Esophagus muscularis mucosa (tissue), 4 donors: ENCODE data around the gene WNT9A. TPM values are rescaled to one million over a fixed set of nuclear protein-coding genes. Genes with fewer than 3 reads are reported as not detected.

Experiments used
- DNase-seq: peaks from one replicate; pipeline ENCODE4 v3.0.0-alpha.2; 2017; ENCODE audit errors: extremely low spot score
- H3K27ac ChIP-seq, 4 donors: fragments of 200-600 bp; sonication (generic); replicated peaks in 1 of 4; 1 replicate in 3 of 4; 2 replicates in 1 of 4; pipeline ENCODE4 v1.5.1; 2016 to 2019; ENCODE audit warnings: mild to moderate bottlenecking in 1 of 4
- H3K27me3 ChIP-seq, 4 donors: fragments of 200-600 bp; sonication (generic); one replicate each; pipeline versions ENCODE4 v1.5.1 to v1.6.0; 2016 to 2019
- H3K36me3 ChIP-seq, 4 donors: fragments of 200-600 bp; sonication (generic); one replicate each; pipeline ENCODE4 v1.5.1; 2016 to 2019
- H3K4me1 ChIP-seq, 4 donors: fragments of 200-600 bp; sonication (generic); one replicate each; pipeline ENCODE4 v1.5.1; 2016 to 2019
- H3K4me3 ChIP-seq, 4 donors: fragments of 200-600 bp; sonication (generic); 1 replicate in 2 of 4; 2 replicates in 2 of 4; pipeline ENCODE4 v1.5.1; 2016 to 2019; ENCODE audit warnings: mild to moderate bottlenecking in 4 of 4, moderate library complexity in 1 of 4
- H3K9me3 ChIP-seq, 4 donors: fragments of 200-600 bp; sonication (generic); 1 replicate in 3 of 4; 2 replicates in 1 of 4; pipeline ENCODE4 v1.5.1; 2016 to 2019
- EP300 ChIP-seq: sonication (generic); formaldehyde crosslinking; IDR thresholded peaks from one replicate; pipeline ENCODE4 v1.6.1; 2017; ENCODE audit warnings: antibody characterized with exemption
- POLR2A ChIP-seq: fragments of 450-650 bp; IDR thresholded peaks from one replicate; pipeline ENCODE4 v1.6.1; 2017; ENCODE audit warnings: antibody characterized with exemption, moderate library complexity, mild to moderate bottlenecking, low read depth
- POLR2AphosphoS5 ChIP-seq, 2 donors: sonication (generic); formaldehyde crosslinking; IDR thresholded peaks; one replicate each; pipeline ENCODE4 v1.6.1; 2017; ENCODE audit warnings: antibody characterized with exemption in 2 of 2
- WGBS: methylation state at CpG from one replicate; pipeline ENCODE4 v1.1.5; 2018; 5-methylcytosine and 5-hydroxymethylcytosine counted together
- intact Hi-C: fragments of 100-400 bp; cut with DNase I; formaldehyde crosslinking; loops from one replicate; pipeline ENCODE4 v1.15.1; 2023
- total RNA-seq, 4 donors: library from RNA; depleted of rRNA; stranded (reverse); fragments of >200 nt; gene quantifications; one replicate each; pipeline versions ENCODE4 v1.1.0 to v1.2.1, GENCODE V29; 2016
- TF ChIP-seq, protein P1 (sequence below), 3 experiments: fragments of 200-600 bp in 2 of 3; fragments of 450-650 bp in 1 of 3; sonication (generic) in 2 of 3; IDR thresholded peaks; one replicate each; pipeline ENCODE4 v1.5.1; 2017 to 2019; ENCODE audit warnings: antibody characterized with exemption in 3 of 3, mild to moderate bottlenecking in 2 of 3, moderate library complexity in 1 of 3

WNT9A gene
- total RNA-seq, 4 donors from 2014 or later, result 7.5 to 18.1 (median 14.4) TPM

DNA sequence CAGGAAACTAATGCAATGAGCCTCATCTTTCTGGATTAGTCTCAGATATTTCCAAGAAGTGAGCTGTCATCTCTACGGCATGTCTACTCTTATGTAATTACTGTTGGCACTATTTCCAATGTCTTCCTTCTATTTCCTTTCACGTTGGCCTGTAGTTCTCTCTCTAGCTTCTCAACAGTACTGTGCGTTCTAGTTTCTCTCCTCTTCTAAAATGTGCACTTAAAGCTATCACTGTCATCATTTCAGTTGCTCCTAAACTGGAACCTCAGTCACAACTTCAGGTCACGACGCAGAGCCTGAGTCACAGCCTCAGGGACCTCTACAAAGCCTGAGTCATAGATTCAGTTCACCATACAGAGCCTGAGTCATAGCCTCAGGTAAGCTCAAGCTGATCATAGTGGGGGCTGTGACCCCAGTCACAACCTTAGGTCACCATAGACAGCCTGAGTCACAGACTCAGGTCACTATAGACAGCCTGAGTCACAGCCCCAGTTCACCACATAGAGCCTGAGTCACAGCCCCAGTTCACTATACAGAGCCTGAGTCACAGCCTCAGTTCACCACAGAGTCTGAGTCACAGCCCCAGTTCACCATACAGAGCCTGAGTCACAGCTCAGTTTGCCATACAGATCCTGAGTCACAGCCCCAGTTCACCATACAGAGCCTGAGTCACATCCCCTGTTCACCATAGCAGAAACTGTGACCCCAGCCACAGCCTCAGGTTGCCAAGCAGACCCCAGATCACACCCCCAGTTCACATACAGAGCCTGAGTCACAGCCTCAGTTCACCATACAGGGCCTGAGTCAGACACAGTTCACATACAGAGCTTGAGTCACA is 13.0 kb downstream of the WNT9A start:
- H3K4me1 ChIP-seq, result peaks cover 4 to 41% (median 38%) of the 10 kb centered on the region in 4 donors
- intact Hi-C loops, result no loop called here

DNA sequence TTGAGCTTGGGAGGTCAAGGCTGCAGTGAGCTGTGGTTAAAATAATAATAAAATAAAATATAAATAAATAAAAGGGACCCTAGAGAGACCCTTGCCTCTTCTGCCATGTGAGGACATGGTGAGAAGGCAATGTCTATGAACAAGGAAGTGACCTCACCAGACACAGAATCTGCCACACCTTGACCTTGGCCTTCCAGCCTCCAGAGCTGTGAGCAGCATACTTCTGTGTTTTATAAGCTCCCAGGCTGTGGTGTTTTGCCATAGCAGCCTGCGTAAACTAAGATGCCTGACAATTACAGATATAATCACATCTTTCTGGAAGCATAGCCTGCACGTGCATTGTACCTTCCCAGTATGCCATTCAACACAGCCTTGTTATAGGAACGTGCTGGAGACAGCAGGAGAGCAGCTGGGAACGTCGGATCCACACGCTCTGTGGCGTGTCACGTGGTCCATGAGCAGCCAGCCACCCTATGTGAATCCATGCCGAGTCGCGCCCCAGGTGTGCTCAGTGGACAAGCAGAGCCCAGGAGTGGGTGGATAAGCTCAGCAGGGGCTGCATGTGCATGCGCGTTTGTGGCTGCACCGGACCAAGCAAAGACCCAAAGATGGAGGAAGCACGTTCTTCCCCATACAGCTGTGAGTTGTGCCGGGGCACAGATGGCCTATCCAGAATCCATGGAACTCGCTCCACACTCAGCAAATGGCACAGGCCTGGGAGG is 17.8 kb downstream of the WNT9A start:
- Histone ChIP-seq H3K9me3 (no peaks in the 10 kb centered on the region), H3K36me3 (peaks cover 0 to 6% (median 2%) of the 10 kb centered on the region in 4 donors), H3K27ac (no peak overlapping the region), H3K4me3 (no peak overlapping the region), H3K4me1 (peaks cover 4 to 42% (median 35%) of the 10 kb centered on the region in 4 donors), H3K27me3 (no peaks in the 10 kb centered on the region)
- no peak for TF ChIP-seq POLR2AphosphoS5 (IDR thresholded peaks at IDR 0.05)
- 87% methylated on average over 17 of the region's 17 CpGs for WGBS
- DNase-seq, result no peak
- intact Hi-C loops, result no loop called here

More for the DNA sequence above, 13.0 kb downstream of the WNT9A start:
- Histone ChIP-seq H3K4me3 (no peak overlapping the region), H3K27ac (peak overlapping the region; percentile 74 to 86 (median 84)), H3K36me3 (no peaks in the 10 kb centered on the region), H3K27me3 (no peaks in the 10 kb centered on the region), H3K9me3 (no peaks in the 10 kb centered on the region)
- TF ChIP-seq, protein P1, sequence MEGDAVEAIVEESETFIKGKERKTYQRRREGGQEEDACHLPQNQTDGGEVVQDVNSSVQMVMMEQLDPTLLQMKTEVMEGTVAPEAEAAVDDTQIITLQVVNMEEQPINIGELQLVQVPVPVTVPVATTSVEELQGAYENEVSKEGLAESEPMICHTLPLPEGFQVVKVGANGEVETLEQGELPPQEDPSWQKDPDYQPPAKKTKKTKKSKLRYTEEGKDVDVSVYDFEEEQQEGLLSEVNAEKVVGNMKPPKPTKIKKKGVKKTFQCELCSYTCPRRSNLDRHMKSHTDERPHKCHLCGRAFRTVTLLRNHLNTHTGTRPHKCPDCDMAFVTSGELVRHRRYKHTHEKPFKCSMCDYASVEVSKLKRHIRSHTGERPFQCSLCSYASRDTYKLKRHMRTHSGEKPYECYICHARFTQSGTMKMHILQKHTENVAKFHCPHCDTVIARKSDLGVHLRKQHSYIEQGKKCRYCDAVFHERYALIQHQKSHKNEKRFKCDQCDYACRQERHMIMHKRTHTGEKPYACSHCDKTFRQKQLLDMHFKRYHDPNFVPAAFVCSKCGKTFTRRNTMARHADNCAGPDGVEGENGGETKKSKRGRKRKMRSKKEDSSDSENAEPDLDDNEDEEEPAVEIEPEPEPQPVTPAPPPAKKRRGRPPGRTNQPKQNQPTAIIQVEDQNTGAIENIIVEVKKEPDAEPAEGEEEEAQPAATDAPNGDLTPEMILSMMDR (IDR thresholded peaks at IDR 0.05), result no peak
- TF ChIP-seq POLR2AphosphoS5 (IDR thresholded peaks at IDR 0.05), result peak; percentile 77 to 84
- TF ChIP-seq EP300, result peak; percentile 10
- no peak for TF ChIP-seq POLR2A
- no peak for DNase-seq
- WGBS, result 31% methylated on average over 5 of the region's 5 CpGs

DNA sequence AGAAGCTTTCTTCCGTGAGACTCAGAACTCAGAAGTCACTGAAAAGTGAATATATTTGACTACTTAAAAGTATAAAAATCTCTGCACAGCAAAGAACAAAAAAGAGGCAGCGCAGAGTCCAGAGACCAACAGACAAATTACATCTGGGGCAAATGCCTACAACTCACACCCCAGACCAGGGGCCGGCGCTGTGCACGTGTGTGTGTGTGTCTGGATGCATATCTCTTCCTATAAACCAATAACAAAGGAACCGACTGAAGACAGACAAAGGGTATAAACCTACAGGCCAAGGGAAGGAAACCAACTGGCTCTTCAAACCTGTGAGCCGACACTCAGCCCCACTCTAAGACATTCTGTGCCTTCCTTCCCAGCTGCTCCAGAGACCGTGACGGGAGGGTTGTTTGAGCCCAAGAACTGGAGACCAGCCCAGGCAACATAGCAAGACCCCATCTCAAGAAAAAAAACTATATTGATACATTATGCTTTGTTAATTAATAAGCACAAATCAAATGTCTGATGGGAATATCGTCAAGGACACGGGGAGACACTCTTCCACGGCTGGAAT is 18.8 kb downstream of the WNT9A start:
- DNase-seq, result no peak
- 86% methylated on average over 12 of the region's 12 CpGs for WGBS
- peaks cover under 1 to 37% (median 30%) of the 10 kb centered on the region in 4 donors for H3K4me1 ChIP-seq
- no peaks in the 10 kb centered on the region for H3K9me3 ChIP-seq
- TF ChIP-seq EP300 (no peak), POLR2AphosphoS5 (IDR thresholded peaks at IDR 0.05) (no peak), POLR2A (no peak)
- TF ChIP-seq, protein P1 (IDR thresholded peaks at IDR 0.05), result no peak
- intact Hi-C loops, result no loop called here
- no peaks in the 10 kb centered on the region for H3K27me3 ChIP-seq
- no peak overlapping the region for H3K27ac ChIP-seq
- H3K4me3 ChIP-seq, result no peak overlapping the region
- H3K36me3 ChIP-seq, result peaks cover 0 to 15% (median 7%) of the 10 kb centered on the region in 4 donors

DNA sequence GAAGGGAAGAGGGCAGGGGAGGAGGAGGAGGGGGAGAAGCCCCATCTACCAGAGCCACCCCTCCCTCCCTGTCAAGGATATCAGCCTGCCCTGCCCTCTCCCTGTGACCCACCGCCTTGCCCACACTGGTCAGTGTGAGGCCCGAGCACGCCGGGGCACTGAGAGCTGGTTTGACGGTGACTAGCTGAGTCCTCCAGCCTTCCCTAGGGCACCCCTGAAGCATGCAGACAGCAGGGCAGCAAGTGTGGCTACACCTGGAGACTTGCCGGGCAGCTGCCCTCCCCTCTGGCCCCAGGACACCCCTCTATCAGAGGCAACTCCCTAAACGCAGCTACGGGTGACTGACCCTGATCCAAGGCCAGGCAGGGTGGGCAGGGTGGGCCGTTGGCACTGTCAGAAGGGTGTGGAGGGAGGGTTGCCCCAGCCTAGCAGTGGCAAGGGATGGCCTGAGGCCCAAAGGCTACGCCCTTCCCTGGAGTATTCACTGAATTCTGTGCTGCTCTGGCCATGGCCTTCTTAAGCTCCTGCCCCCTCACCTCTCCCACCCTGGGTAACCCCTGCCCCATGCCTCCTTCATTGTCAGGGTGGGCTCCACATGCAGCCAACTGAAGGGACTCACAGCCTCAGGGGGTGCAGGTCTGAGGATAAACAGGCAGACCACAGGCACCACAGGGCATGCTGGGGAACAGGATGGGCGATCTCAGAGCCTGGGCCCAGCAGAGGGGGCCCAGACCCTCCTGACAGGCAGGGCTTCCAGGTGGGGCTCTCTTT is 19.6 kb downstream of the WNT9A start:
- no peak for TF ChIP-seq EP300
- DNase-seq, result no peak
- WGBS, result 82% methylated on average over 8 of the region's 11 CpGs
- no peaks in the 10 kb centered on the region for H3K9me3 ChIP-seq
- no peak overlapping the region for H3K27ac ChIP-seq
- peaks cover 0 to 31% (median 25%) of the 10 kb centered on the region in 4 donors for H3K4me1 ChIP-seq
- H3K36me3 ChIP-seq, result peaks cover 0 to 22% (median 11%) of the 10 kb centered on the region in 4 donors
- intact Hi-C loops, result no loop called here
- no peak overlapping the region for H3K4me3 ChIP-seq
- no peaks in the 10 kb centered on the region for H3K27me3 ChIP-seq

DNA sequence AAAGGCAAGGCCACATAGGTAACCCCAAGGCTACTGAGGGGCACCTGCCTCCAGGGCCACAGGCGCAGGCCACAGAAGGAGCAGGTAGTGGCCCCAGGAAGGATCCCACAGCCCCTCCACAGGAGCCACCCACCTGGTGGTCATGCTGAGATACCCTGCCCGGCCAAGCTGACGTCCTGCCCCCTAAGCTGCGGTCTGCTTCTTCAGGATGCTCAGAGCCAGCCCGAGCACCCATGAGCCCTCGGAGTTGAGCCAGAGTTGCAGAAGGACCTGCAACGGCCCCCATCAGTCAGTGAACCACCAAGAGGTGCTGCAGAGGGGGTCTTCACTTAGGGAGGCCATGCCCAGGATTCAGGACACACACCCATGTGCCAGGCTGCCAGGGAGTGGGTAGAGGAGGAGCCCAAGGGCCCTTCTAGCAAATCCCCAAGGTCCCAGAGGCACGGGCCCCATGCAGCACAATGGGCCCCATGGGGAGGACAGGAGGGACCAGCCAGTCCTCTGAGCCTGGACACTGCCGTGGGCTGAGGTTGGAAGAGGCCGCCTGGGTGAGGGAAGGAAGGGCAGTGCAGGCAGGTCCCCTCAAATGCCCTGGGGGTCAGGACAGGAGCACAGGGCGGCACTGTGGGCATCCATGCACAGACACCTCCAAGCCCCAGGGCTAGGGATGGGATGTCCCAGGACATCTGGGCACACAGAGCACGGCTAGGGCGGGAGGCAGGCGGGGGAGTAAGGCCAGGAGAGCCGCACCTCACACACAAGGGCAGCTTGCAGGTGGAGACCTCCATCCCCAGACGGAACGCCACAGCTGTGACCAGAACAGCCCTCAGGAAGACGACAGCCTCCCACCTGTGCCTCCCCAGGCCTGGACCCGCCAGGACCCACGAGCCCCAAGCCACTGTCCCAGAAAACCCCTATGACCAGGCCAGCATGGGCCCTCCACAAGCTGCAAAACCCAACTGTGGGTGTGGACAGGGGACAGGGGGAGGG is 20.5 kb downstream of the WNT9A start:
- 77% methylated on average over 6 of the region's 20 CpGs for WGBS
- Histone ChIP-seq H3K4me1 (peaks cover 0 to 31% (median 25%) of the 10 kb centered on the region in 4 donors), H3K9me3 (no peaks in the 10 kb centered on the region), H3K36me3 (peaks cover 0 to 31% (median 14%) of the 10 kb centered on the region in 4 donors), H3K27ac (no peak overlapping the region), H3K4me3 (no peak overlapping the region), H3K27me3 (no peaks in the 10 kb centered on the region)
- TF ChIP-seq EP300 (no peak), POLR2A (no peak), POLR2AphosphoS5 (IDR thresholded peaks at IDR 0.05) (no peak)
- TF ChIP-seq, protein P1 (IDR thresholded peaks at IDR 0.05), result no peak
- DNase-seq, result no peak
- intact Hi-C loops, result no loop called here
